ENCODE measurements around the gene STX2.
"Not testable (repeated sequence)": the region's sequence is repeated elsewhere in the genome, so short reads cannot be mapped to it uniquely, and the experiment has no call there.

The STX2 gene

GRCh38 chr12:130796985-130797686 lies 41.9 kb downstream of the STX2 start:
- no peak for DNase-seq (ENCODE audit: low spot score)

- no peak for DNase-seq (ENCODE audit: low spot score)
Observed at GRCh38 chr12:130795906-130796305, 43.1 kb downstream of the STX2 start.

DNA sequence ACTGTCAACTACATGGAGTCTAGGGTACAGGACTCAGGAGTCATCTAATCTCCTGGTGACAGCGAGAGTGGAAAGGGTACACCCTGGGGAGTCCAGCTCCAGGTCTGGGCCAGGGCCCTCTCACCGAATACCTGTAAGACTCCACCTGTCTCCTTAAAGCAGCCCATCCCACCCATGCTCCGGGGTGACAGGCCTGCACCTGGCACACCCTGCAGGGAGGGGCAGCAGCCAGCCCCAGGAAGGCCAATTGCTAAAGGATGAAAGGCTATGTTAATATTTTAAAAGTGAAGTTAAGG lies 45.5 kb downstream of the STX2 start:
- DNase-seq (ENCODE audit: low spot score) = no peak

GRCh38 chr12:130792821-130793553 lies 46.1 kb downstream of the STX2 start:
- DNase-seq (ENCODE audit: low spot score) = no peak

DNA sequence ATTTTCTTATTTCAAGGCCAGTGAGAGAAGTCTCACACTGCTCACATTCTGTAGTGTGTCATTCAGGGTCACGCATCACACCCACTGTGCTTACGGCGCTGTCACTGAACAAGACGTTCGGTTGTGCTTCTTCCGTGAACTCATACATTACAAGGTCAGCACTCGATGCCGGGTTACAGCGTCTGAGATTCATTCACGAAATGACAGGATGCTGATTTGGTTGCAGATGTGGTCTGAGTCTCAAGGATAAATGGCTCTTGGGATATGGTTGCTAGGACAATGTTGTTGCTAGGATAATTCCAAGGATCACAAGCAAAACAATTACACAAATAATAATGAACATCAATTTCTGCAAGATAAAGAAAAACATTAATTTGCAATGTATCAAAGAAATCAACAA lies 47.4 kb downstream of the STX2 start:
- DNase-seq (ENCODE audit: low spot score) = no peak

DNA sequence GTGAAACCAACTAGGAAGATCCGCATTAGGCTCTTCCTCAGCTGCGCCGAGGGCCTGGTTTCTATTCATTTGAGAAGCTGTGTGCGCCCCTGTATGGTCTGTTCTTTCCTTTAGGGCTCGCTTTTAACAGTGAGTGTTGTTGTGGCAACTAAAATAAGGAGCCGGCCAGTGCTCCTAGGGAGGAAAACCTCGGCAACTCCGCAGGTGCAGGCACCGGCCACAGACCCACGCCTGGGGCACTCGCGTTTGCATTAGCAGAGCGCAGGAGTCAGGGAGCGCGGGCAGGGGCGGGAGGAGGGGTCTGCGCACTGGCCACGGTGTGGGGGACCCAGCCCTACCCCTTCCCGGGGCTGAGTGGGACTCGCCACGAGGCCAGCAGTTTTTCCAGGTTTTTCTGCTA lies 50.5 kb downstream of the STX2 start:
- no peak for DNase-seq (ENCODE audit: low spot score)

GRCh38 chr12:130787445-130788410 lies 51.3 kb downstream of the STX2 start:
- no peak for DNase-seq (ENCODE audit: low spot score)

DNA sequence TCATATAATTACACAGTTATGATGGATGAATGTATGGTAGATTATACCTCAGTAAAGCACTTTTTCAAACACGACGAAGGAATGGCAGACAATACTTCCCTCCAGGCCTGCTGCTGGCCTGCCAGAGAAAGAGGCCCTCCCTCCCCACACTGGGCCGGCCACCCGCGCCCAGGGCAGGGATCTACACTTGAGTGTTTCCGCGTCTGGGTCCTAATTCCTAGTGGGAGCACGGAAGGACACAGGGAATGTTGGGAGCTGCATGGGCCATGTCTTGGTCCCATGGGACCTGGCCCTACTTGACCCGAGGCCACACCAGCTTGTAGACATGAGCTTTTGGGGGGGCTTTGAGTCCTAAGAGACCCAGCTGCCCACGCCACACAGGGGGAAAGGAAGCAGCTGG lies 52.0 kb downstream of the STX2 start:
- DNase-seq (ENCODE audit: low spot score) = no peak

- no peak for DNase-seq (ENCODE audit: low spot score)
Observed at GRCh38 chr12:130783110-130783715, 55.8 kb downstream of the STX2 start.

- DNase-seq (ENCODE audit: low spot score) = not testable (repeated sequence)
Observed at GRCh38 chr12:130782245-130782644, 56.8 kb downstream of the STX2 start.

DNA sequence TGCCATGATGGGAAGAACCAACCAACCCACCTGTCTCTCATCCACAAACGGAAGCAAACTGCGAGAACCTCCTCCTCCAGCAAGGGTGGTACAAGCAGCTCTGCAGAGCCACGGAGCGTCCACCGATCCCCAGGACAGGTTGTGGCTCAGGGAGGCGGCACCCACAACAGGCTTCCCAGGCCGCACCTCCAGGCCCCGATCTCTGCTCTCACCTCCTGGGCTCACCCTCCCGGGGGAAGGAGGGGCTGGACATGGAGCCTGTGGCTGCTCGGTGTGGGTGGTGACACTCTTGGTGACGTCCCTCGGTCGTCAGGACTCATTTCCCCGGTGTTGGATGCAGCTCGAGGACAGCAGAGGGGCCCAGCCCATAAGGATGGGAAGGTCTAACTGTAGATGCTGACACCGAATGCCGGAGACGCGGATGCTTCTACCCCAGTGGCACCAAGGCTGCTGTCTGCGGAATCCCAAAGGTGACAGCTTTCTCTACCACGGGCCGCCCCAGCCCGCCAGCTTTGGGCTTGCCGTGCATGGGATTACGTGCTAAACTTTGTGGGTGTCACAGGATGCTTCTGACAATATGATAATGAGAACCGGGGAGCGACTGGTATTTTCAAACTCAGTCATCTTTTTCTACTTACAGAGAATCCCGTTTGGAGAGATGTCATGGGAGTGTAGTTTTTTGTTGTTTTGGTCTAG lies 58.0 kb downstream of the STX2 start:
- no peak for DNase-seq (ENCODE audit: low spot score)

GRCh38 chr12:130780325-130780724 lies 58.7 kb downstream of the STX2 start:
- no peak for DNase-seq (ENCODE audit: low spot score)

GRCh38 chr12:130778776-130779175 lies 60.3 kb downstream of the STX2 start:
- no peak for DNase-seq (ENCODE audit: low spot score)

DNA sequence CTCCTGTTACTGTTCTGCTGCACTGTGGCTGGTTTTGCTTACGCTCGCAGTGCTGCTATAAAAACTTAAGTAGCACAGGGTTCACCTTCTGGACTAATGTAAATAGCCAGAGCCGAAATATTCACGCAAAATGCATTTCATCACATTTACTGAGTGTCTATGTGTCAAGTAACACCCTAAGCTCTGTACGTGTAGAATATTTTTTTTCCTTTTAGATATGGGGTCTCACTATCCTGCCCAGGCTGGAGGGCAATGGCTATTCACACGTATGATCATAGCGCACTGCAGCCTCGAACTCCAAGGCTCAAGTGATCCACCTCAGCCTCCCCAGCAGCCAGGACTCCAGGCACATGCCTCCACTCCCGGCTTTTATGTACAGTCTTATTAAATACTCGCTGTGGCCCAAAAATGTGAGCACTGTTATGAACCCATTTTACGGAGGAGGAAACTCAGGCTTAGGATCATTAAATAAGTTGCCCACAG lies 62.2 kb downstream of the STX2 start:
- DNase-seq (ENCODE audit: low spot score) = no peak

- DNase-seq (ENCODE audit: low spot score) = peak; percentile 81
Observed at GRCh38 chr12:130775953-130776856, 62.8 kb downstream of the STX2 start.

GRCh38 chr12:130770413-130771028 lies 68.5 kb downstream of the STX2 start:
- no peak for DNase-seq (ENCODE audit: low spot score)

DNA sequence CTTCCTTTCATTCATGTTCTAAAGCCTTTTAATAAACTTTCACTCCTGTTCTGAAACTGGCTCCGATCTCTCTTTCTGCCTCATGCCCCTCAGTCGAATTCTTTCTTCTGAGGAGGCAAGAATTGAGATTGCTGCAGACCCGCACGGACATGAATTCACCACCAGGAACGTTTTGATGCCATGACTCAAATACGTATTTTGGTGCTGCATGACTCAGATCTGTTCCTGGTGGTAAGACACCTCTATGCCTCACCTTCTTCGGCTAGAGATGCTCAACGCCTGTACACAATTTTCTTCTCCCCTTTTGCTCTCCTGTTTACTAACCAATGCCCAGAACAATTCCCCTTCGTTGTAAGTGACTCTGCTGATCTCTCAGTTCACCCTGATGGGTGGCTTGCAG lies 70.9 kb downstream of the STX2 start:
- no peak for DNase-seq (ENCODE audit: low spot score)

DNA sequence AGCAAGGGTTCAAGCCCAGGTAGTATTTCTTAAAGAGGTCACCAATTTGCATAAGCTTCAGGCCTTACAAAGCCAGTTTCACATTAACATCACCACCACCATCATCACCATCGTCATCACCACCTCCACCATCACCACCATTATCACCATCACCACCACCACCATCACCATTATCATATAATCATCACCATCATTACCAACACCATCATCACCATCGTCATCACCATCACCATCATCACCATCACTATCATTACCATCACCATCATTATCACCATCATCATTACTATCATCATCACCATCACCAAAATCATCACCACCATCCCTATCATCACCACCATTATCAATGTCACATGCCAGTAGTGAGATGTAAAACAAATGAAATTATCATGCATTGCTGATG lies 72.6 kb downstream of the STX2 start:
- no peak for DNase-seq (ENCODE audit: low spot score)

GRCh38 chr12:130765186-130765659 lies 73.8 kb downstream of the STX2 start:
- no peak for DNase-seq (ENCODE audit: low spot score)
